ENCODE data around the gene CLSTN3.

GRCh38 chr12:7161811-7162210 is 31.6 kb downstream of the CLSTN3 start:
- TF ChIP-seq POLR2A (IDR thresholded peaks at IDR 0.05) (no peak), CTCF (IDR thresholded peaks at IDR 0.05) (no peak)
